Superior temporal gyrus (tissue), 1 donor: ENCODE measurements around the gene BNIP2.

Source experiments
- DNase-seq: peaks from one replicate; pipeline ENCODE4 v3.0.0-alpha.2; 2016; ENCODE audit errors: extremely low spot score

Gene BNIP2

GRCh38 chr15:59632714-59633113 is 56.4 kb downstream of the BNIP2 start:
- no peak for DNase-seq

GRCh38 chr15:59622289-59622688 is 66.8 kb downstream of the BNIP2 start:
- DNase-seq: no peak

GRCh38 chr15:59618406-59618805 is 70.7 kb downstream of the BNIP2 start:
- DNase-seq: no peak

GRCh38 chr15:59616379-59616778 is 72.7 kb downstream of the BNIP2 start:
- DNase-seq: no peak

GRCh38 chr15:59615661-59616060 is 73.5 kb downstream of the BNIP2 start:
- DNase-seq: no peak

- DNase-seq: no peak
Observed at GRCh38 chr15:59614153-59614552, 75.0 kb downstream of the BNIP2 start.

GRCh38 chr15:59611276-59612260 is 77.6 kb downstream of the BNIP2 start, which contains the start of gene GCNT3:
Gene GCNT3 (plus strand): TSS chr15:59611783. CDS start chr15:59618239, 6,456 bp downstream.
- DNase-seq: no peak

GRCh38 chr15:59609730-59610712 is 79.1 kb downstream of the BNIP2 start:
- no peak for DNase-seq
